RWPE1 (cell line): ENCODE data around the gene SLC35A4.

Source experiments
- CTCF ChIA-PET: fragments of 350-600 bp; sonication (Branson Sonifier 250); formaldehyde crosslinking; extraction: SDS; loops from one replicate; lab custom pipeline; 2021; lab: Yijun Ruan, JAX
- POLR2A ChIA-PET: fragments of 400-600 bp; formaldehyde crosslinking; extraction: SDS; loops from one replicate; lab custom pipeline; 2020; ENCODE audit warnings: antibody characterized with exemption; ENCODE audit not compliant: low non-redundant PET; lab: Yijun Ruan, JAX
- DNase-seq: peaks from one replicate; pipeline ENCODE4 v3.0.0; 2012; ENCODE audit warnings: low spot score
- H3K27ac ChIP-seq: fragments of 450-650 bp; 2 replicates; pipeline ENCODE4 v1.5.1; 2017
- CTCF ChIP-seq: fragments of 450-650 bp; conservative IDR thresholded peaks from 2 replicates; pipeline ENCODE4 v1.5.1; 2017; ENCODE audit warnings: low read depth, mild to moderate bottlenecking

SLC35A4 gene

GRCh38 chr5:140546851-140547507 lies 17.6 kb upstream of the SLC35A4 start:
- peak overlapping the region; percentile 86 for H3K27ac ChIP-seq
- ChIA-PET CTCF (interaction anchor here (0.6 to 2.9 kb wide), 11 partner anchors 11 to 174 kb away, joined by 3 to 21 read pairs (median 4); partner anchors contain the start of genes IK, NDUFA2, SRA1 and TMCO6), POLR2A (interaction anchor here (0.7 to 2.7 kb wide), 5 partner anchors 10 to 117 kb away, joined by 3 to 18 read pairs (median 4); partner anchors contain the start of genes IK, NDUFA2 and SRA1)
- no peak for TF ChIP-seq CTCF
- no peak for DNase-seq

GRCh38 chr5:140547508-140548299 lies 16.9 kb upstream of the SLC35A4 start, which contains the start of gene EIF4EBP3:
TSS of gene EIF4EBP3 (plus strand) at chr5:140547662. CDS start at chr5:140547738, 76 bp downstream.
- DNase-seq: peak; percentile 97
- TF ChIP-seq CTCF: peak; percentile 63
- POLR2A ChIA-PET: interaction anchor here (0.7 to 2.7 kb wide), 5 partner anchors 10 to 116 kb away, joined by 3 to 18 read pairs (median 4); partner anchors contain the start of genes IK, NDUFA2 and SRA1
- CTCF ChIA-PET: interaction anchor here (0.5 to 2.9 kb wide), 15 partner anchors 9 to 199 kb away, joined by 3 to 21 read pairs (median 4); partner anchors contain the start of genes CD14, IK, NDUFA2 and SRA1
- H3K27ac ChIP-seq: peak within 1 kb of the TSS; percentile 86

GRCh38 chr5:140548300-140548688 lies 16.3 kb upstream of the SLC35A4 start:
- peak overlapping the region; percentile 86 for H3K27ac ChIP-seq
- POLR2A ChIA-PET: interaction anchor here (0.9 to 2.7 kb wide), 2 partner anchors 9 to 99 kb away, joined by 4 to 18 read pairs; partner anchors contain the start of genes IK, NDUFA2 and SRA1
- peak; percentile 16 for DNase-seq
- no peak for TF ChIP-seq CTCF
- CTCF ChIA-PET: interaction anchor here (0.5 to 2.9 kb wide), 11 partner anchors 9 to 200 kb away, joined by 3 to 21 read pairs (median 4); partner anchors contain the start of genes SRA1 and TMCO6

- TF ChIP-seq CTCF: no peak
- ChIA-PET CTCF (interaction anchor here (1.6 to 2.9 kb wide), 2 partner anchors 90 to 172 kb away, joined by 8 to 21 read pairs; partner anchors contain the start of gene TMCO6), POLR2A (interaction anchor here (0.9 to 2.7 kb wide), 3 partner anchors 8 to 99 kb away, joined by 4 to 18 read pairs (median 4); partner anchors contain the start of genes IK, NDUFA2 and SRA1)
- DNase-seq: no peak
- peak overlapping the region; percentile 86 for H3K27ac ChIP-seq
Measured at GRCh38 chr5:140548791-140549190, 15.8 kb upstream of the SLC35A4 start.

GRCh38 chr5:140549237-140550144 lies 15.1 kb upstream of the SLC35A4 start:
- POLR2A ChIA-PET: interaction anchor here (0.9 to 1.0 kb wide), 3 partner anchors 8 to 98 kb away, joined by 3 to 4 read pairs (median 4); partner anchors contain the start of genes IK, NDUFA2 and SRA1
- TF ChIP-seq CTCF: no peak
- H3K27ac ChIP-seq: peak overlapping the region; percentile 86
- DNase-seq: peak; percentile 23
- CTCF ChIA-PET: interaction anchor here (0.7 to 2.9 kb wide), 3 partner anchors 79 to 171 kb away, joined by 3 to 21 read pairs (median 8); partner anchors contain the start of gene TMCO6
